HS-27A (cell line): ENCODE results near the gene MCAM.

Experiments used
- DNase-seq: peaks from one replicate; pipeline ENCODE4 v3.0.0-alpha.2; 2012; ENCODE audit warnings: low read depth, missing footprints

Gene MCAM

DNA sequence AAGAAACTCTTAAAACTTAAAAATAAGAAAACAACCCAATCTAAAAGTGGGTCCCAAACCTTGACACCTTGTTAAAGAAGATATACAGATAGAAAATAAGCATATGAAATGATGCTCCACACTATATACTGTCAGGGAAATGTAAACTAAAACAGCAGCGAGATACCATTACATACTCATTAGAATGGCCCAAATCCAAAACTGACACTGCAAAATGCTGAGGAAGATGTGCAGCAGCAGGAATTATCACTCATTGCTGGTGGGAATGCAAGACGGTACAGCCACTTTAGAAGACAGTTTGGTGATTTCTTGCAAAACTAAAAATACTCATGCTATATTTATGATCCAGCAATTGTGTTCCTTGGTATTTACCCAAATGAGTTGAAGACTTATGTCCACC, 12.4 kb upstream of the MCAM start:
- no peak for DNase-seq

DNA sequence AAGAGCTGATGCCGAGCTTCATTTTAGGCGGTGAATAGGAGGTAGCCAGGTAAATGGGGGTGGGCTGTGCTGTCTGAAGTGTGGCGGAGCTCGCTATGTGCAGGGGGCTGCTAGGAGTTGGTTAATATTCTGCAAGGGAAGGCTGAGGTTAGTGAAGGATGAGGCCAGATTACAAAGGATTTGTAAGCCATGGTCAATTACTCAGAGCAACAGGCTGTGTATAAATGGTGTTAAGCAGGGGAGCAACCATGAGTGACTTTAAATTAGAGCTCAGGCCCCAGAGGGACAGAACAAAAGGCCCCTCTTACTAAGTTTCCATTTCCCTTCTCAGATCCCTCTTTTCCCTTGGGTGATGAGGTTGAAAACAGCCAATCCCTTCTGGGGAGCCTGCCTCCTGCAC, 7.3 kb upstream of the MCAM start:
- no peak for DNase-seq

- DNase-seq, result no peak
These were observed 6.7 kb upstream of the MCAM start for GRCh38 chr11:119323532-119324033.

GRCh38 chr11:119322921-119323531, 6.1 kb upstream of the MCAM start:
- no peak for DNase-seq

GRCh38 chr11:119322360-119322739, 5.4 kb upstream of the MCAM start:
- no peak for DNase-seq

DNA sequence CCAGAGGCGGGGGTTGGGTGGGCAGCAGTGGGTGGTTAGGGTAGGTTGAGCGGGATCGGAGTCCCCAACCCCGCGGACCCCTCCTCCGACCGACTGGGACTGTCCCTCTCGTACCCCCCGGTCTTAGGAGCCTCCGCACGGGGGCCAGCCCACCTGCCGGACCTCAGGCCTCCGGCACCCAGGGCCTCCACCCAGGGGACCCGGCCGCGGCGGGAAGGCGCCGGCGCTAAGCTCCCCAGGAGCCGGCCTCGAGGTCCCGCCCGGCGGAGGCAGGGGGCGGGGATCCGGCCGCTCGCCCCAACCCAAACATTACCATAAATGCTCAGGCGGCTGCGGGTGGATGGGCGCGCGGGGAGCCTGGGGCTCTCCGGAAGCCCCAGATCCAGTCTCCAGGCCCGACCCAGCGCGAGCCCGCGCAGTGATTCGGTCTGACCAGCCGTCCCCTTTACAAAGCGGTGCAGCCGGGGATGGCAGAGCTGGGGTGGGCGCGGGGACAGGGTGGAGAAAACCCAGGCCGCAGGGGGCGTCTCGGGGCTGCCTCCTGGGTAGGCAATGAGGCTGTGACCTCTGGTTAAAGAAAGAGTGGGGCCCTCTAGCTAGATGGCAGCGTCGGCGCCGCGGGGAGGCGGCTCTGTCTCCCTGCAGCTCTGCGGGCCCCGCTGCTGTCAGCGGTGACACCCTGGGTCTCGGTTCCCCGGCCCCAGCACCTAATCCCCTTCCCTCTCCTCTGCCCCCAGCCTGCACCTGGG, 4.0 kb upstream of the MCAM start:
- DNase-seq, result no peak

GRCh38 chr11:119320240-119320775, 3.4 kb upstream of the MCAM start:
- DNase-seq, result no peak

GRCh38 chr11:119319700-119320239, 2.8 kb upstream of the MCAM start:
- no peak for DNase-seq

DNA sequence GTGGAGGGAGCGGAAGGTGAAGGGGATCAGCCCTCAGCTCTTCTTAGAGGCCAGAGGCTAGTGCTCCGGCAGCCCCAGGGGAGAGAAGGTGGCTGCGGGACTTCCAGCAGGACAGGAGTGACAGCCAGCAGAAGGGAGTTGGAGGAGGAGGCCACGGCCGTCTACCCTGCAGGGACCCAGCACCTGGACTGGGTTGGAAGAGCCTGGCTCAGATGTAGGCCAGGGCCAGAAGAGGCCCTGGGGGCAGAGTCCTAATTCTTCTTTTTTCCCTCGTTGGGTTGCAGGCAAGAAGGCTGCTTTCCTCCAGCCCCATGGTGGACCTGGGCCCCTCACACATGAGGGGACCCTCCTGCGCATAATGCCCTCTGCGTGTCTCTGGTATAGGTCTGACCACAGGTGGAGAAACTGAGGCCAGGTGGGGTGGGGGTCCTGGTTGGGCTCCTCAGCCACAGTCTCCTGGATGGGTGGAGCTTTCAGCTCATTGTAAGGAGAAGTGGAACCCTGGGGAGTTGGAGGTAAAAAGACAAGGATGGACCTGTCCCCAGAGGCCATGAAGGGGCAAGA, 2.3 kb upstream of the MCAM start:
- DNase-seq, result no peak

- no peak for DNase-seq
These were observed 1.6 kb upstream of the MCAM start for GRCh38 chr11:119318240-119319135.

GRCh38 chr11:119317592-119318239, 786 bp upstream of the MCAM start:
- DNase-seq, result no peak

- DNase-seq, result no peak
These were observed 758 bp downstream of the MCAM start for GRCh38 chr11:119316016-119316728.

- no peak for DNase-seq
These were observed 1.6 kb downstream of the MCAM start for GRCh38 chr11:119315131-119316015.

GRCh38 chr11:119314726-119315125, 2.2 kb downstream of the MCAM start:
- no peak for DNase-seq

- DNase-seq, result no peak
These were observed 6.3 kb downstream of the MCAM start for GRCh38 chr11:119310682-119311052.

DNA sequence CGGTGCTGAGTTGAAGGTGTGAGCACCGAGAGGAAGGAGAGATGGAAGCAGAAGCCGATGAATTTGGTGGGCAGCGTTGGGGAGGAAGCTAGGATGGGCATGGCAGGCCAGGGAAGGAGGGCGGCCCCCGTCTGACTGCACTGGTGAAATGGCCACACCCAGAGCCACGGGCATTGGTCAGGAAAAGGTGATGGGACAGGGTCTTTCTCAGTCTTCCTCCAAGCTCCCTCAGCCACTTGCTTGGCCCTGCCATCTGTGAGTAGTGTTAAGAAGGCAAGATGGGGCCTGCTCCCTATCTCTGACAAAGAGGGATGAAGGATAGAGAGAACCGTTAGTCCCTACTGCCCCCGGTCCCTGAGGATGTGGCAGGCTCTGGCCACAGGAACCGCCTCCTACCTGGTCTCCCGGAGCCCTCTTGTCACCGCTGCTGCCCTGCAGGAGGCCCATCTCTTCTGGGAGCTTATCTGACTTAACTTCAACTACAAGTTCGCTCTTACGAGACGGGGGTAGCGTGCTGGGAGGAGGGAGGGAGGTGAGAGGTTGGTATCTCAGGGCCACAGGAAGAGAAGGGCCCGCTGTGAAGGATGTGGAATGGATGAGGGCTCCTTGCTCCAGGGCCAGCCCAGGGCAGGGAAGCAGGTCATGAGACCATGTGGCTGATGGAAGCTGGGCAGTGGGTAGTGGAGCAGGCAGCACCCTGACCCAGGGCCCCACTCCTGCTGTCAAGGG, 6.8 kb downstream of the MCAM start:
- no peak for DNase-seq

GRCh38 chr11:119309411-119309810, 7.5 kb downstream of the MCAM start:
- DNase-seq, result no peak

DNA sequence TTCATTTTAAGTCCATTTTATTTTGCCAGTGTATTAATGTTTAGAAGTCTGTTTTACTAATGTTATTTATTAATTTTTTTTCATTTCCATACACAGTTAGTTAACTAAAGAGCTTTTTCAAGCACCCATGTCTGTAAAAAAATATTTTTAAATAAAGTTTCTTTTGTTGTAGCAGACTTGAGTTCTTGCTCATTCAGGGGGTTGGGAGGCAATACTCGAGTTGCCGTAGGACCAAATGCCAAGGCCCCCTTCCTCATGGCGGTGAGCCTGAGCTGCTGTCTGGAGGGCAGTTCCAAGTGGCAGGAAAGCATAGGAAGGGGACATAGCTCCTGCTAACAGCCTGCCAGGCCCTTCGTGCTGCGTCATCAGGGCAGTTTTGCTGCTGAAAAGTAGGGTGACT, 9.0 kb downstream of the MCAM start:
- no peak for DNase-seq

- no peak for DNase-seq
These were observed 9.7 kb downstream of the MCAM start for GRCh38 chr11:119307219-119307618.
